ENCODE data around the gene IPO11. TPM values are rescaled to one million over a fixed set of nuclear protein-coding genes. Genes with fewer than 3 reads are reported as not detected.
"Not testable (repeated sequence)": the region's sequence is repeated elsewhere in the genome, so short reads cannot be mapped to it uniquely, and the experiment has no call there.

IPO11 gene
- total RNA-seq, 2 experiments from 2014 or later = 59.7 to 61.2 TPM

DNA sequence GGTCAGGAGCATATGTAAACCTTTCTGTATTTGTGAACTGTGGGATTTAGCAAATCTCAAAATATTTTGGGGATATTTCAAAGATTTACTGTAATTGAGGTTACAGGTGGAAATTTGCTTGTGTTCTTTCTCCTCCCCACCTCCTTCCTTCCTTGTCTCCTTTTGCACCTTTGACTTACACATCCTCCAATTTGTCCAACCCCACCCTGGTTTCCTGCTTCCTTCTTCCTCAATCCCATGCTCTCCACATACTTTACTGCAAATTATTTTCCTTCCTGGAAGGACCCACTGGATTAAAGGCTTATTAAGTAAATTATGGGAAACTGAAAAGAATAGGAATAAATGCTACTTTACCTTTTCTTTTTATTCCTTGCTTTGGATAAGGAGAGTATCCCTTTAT lies 91.6 kb downstream of the IPO11 start:
- DNase-seq = no peak
- Mint-ChIP-seq H3K9me3 (no peaks in the 10 kb centered on the region), H3K36me3 (ENCODE audit: low read depth) (peaks cover 28% of the 10 kb centered on the region), H3K4me1 (ENCODE audit: low read depth) (no peaks in the 10 kb centered on the region), H3K27ac (no peak overlapping the region), H3K27me3 (no peaks in the 10 kb centered on the region), H3K4me3 (no peak overlapping the region)
- no peak for ATAC-seq
- TF ChIP-seq, protein P1, sequence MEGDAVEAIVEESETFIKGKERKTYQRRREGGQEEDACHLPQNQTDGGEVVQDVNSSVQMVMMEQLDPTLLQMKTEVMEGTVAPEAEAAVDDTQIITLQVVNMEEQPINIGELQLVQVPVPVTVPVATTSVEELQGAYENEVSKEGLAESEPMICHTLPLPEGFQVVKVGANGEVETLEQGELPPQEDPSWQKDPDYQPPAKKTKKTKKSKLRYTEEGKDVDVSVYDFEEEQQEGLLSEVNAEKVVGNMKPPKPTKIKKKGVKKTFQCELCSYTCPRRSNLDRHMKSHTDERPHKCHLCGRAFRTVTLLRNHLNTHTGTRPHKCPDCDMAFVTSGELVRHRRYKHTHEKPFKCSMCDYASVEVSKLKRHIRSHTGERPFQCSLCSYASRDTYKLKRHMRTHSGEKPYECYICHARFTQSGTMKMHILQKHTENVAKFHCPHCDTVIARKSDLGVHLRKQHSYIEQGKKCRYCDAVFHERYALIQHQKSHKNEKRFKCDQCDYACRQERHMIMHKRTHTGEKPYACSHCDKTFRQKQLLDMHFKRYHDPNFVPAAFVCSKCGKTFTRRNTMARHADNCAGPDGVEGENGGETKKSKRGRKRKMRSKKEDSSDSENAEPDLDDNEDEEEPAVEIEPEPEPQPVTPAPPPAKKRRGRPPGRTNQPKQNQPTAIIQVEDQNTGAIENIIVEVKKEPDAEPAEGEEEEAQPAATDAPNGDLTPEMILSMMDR (IDR thresholded peaks at IDR 0.05) = no peak
- ChIA-PET CTCF (interaction anchor here (1.2 kb wide), 1 partner anchor 29 kb away, joined by 3 read pairs; no protein-coding TSS in a partner anchor), POLR2A (no interaction called here)
- intact Hi-C loops (cut with micrococcal nuclease) = no loop called here

- Mint-ChIP-seq H3K9me3 (no peaks in the 10 kb centered on the region), H3K4me3 (no peak overlapping the region), H3K27me3 (no peaks in the 10 kb centered on the region), H3K4me1 (ENCODE audit: low read depth) (no peaks in the 10 kb centered on the region), H3K27ac (no peak overlapping the region), H3K36me3 (ENCODE audit: low read depth) (peaks cover 40% of the 10 kb centered on the region)
- DNase-seq (no peak), ATAC-seq (no peak)
- TF ChIP-seq, protein P1 (IDR thresholded peaks at IDR 0.05) = no peak
- CTCF ChIA-PET = no interaction called here
- intact Hi-C loops (cut with micrococcal nuclease) = no loop called here
- POLR2A ChIA-PET = no interaction called here
These were observed 94.3 kb downstream of the IPO11 start for GRCh38 chr5:62506659-62507460.

- H3K27ac Mint-ChIP-seq; POLR2A ChIA-PET; DNase-seq; H3K4me1 Mint-ChIP-seq (ENCODE audit: low read depth); intact Hi-C loops (cut with micrococcal nuclease); H3K4me3 Mint-ChIP-seq; H3K27me3 Mint-ChIP-seq; H3K9me3 Mint-ChIP-seq; ATAC-seq; CTCF ChIA-PET: not testable (repeated sequence)
- peaks cover 35% of the 10 kb centered on the region for H3K36me3 Mint-ChIP-seq (ENCODE audit: low read depth)
These were observed 96.2 kb downstream of the IPO11 start for GRCh38 chr5:62508760-62509159.

- Mint-ChIP-seq H3K27me3 (no peaks in the 10 kb centered on the region), H3K4me1 (ENCODE audit: low read depth) (no peaks in the 10 kb centered on the region), H3K4me3 (no peak overlapping the region), H3K36me3 (ENCODE audit: low read depth) (peaks cover 35% of the 10 kb centered on the region), H3K9me3 (no peaks in the 10 kb centered on the region), H3K27ac (no peak overlapping the region)
- CTCF ChIA-PET = no interaction called here
- intact Hi-C loops (cut with micrococcal nuclease) = no loop called here
- no peak for ATAC-seq
- POLR2A ChIA-PET = no interaction called here
- TF ChIP-seq, protein P1 (IDR thresholded peaks at IDR 0.05) = no peak
- DNase-seq = no peak
These were observed 97.2 kb downstream of the IPO11 start for GRCh38 chr5:62509806-62510205.

DNA sequence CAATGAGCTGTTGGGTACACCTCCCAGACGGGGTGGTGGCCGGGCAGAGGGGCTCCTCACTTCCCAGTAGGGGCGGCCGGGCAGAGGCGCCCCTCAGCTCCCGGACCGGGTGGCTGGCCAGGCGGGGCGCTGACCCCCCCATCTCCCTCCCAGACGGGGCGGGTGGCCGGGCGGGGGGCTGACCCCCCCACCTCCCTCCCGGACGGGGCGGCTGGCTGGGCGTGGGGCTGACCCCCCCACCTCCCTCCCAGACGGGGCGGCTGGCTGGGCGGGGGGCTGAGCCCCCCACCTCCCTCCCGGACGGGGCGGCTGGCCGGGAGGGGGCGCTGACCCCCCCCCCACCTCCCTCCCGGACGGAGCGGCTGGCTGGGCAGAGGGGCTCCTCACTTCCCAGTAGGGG lies 100.5 kb downstream of the IPO11 start:
- H3K27ac Mint-ChIP-seq; POLR2A ChIA-PET; DNase-seq; H3K27me3 Mint-ChIP-seq; H3K4me3 Mint-ChIP-seq; intact Hi-C loops (cut with micrococcal nuclease); CTCF ChIA-PET; ATAC-seq; H3K4me1 Mint-ChIP-seq (ENCODE audit: low read depth); H3K9me3 Mint-ChIP-seq: not testable (repeated sequence)
- H3K36me3 Mint-ChIP-seq (ENCODE audit: low read depth) = peaks cover 34% of the 10 kb centered on the region

GRCh38 chr5:62514510-62515119 lies 102.1 kb downstream of the IPO11 start:
- Mint-ChIP-seq H3K9me3 (no peaks in the 10 kb centered on the region), H3K4me3 (no peak overlapping the region), H3K4me1 (ENCODE audit: low read depth) (no peaks in the 10 kb centered on the region), H3K27me3 (no peaks in the 10 kb centered on the region), H3K27ac (no peak overlapping the region), H3K36me3 (ENCODE audit: low read depth) (peaks cover 25% of the 10 kb centered on the region)
- POLR2A ChIA-PET = no interaction called here
- no peak for DNase-seq
- intact Hi-C loops (cut with micrococcal nuclease) = no loop called here
- CTCF ChIA-PET = interaction anchor here (1.0 kb wide), 1 partner anchor 71 kb away, joined by 4 read pairs; no protein-coding TSS in a partner anchor
- no peak for ATAC-seq
- TF ChIP-seq, protein P1 (IDR thresholded peaks at IDR 0.05) = no peak

GRCh38 chr5:62520812-62521211 lies 108.2 kb downstream of the IPO11 start:
- DNase-seq; CTCF ChIA-PET; H3K27me3 Mint-ChIP-seq; H3K27ac Mint-ChIP-seq; H3K4me3 Mint-ChIP-seq; ATAC-seq; POLR2A ChIA-PET; H3K9me3 Mint-ChIP-seq; intact Hi-C loops (cut with micrococcal nuclease): not testable (repeated sequence)
- peaks cover 35% of the 10 kb centered on the region for H3K36me3 Mint-ChIP-seq (ENCODE audit: low read depth)
- peaks cover 14% of the 10 kb centered on the region for H3K4me1 Mint-ChIP-seq (ENCODE audit: low read depth)
